Measurements from ENCODE around the gene KCNQ2.

GRCh38 chr20:63492982-63493381 is 20.5 kb upstream of the KCNQ2 start:
- no peak for TF ChIP-seq YY1 (IDR thresholded peaks at IDR 0.05; ENCODE audit: insufficient read depth, insufficient read length)
- TF ChIP-seq ZNF274 (IDR thresholded peaks at IDR 0.05; ENCODE audit: low read depth, low read length): no peak
- no peak for TF ChIP-seq SUZ12 (IDR thresholded peaks at IDR 0.05; ENCODE audit: extremely low read depth, insufficient read depth, insufficient read length)

Measured in NT2/D1 (cell line).